ENCODE data around the gene MYRIP. TPM values are rescaled to one million over a fixed set of nuclear protein-coding genes. Genes with fewer than 3 reads are reported as not detected.

Gene MYRIP
- total RNA-seq, 3 donors from 2014 or later (not counting 1 experiment from before 2014, with no cell fraction given) = not detected

GRCh38 chr3:39936848-39937247 lies 127.4 kb downstream of the MYRIP start:
- ATAC-seq (no peak), DNase-seq (no peak)
- no peak overlapping the region for H3K4me3 Mint-ChIP-seq
- no peaks in the 10 kb centered on the region for H3K36me3 Mint-ChIP-seq
- H3K4me1 Mint-ChIP-seq = peaks cover 0 to 3% of the 10 kb centered on the region in 2 donors
- Histone ChIP-seq H3K27ac (ENCODE audit: low read length) (no peak overlapping the region), H3K9me3 (ENCODE audit: control insufficient read depth, insufficient read depth, low read length) (no peaks in the 10 kb centered on the region), H3K4me1 (ENCODE audit: control insufficient read depth, insufficient read depth, low read length) (no peaks in the 10 kb centered on the region), H3K36me3 (ENCODE audit: control insufficient read depth, insufficient read depth, low read length) (no peaks in the 10 kb centered on the region), H3K4me3 (ENCODE audit: low read length) (no peak overlapping the region), H3K27me3 (ENCODE audit: control insufficient read depth, insufficient read depth, low read length) (no peaks in the 10 kb centered on the region)
- TF ChIP-seq, protein P1, sequence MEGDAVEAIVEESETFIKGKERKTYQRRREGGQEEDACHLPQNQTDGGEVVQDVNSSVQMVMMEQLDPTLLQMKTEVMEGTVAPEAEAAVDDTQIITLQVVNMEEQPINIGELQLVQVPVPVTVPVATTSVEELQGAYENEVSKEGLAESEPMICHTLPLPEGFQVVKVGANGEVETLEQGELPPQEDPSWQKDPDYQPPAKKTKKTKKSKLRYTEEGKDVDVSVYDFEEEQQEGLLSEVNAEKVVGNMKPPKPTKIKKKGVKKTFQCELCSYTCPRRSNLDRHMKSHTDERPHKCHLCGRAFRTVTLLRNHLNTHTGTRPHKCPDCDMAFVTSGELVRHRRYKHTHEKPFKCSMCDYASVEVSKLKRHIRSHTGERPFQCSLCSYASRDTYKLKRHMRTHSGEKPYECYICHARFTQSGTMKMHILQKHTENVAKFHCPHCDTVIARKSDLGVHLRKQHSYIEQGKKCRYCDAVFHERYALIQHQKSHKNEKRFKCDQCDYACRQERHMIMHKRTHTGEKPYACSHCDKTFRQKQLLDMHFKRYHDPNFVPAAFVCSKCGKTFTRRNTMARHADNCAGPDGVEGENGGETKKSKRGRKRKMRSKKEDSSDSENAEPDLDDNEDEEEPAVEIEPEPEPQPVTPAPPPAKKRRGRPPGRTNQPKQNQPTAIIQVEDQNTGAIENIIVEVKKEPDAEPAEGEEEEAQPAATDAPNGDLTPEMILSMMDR (IDR thresholded peaks at IDR 0.05) = no peak
- H3K27ac Mint-ChIP-seq = no peak overlapping the region
- no peaks in the 10 kb centered on the region for H3K9me3 Mint-ChIP-seq
- intact Hi-C loops (cut with micrococcal nuclease) = no loop called here
- 85% methylated on average over 1 of the region's 1 CpG for WGBS (ENCODE audit: insufficient coverage)
- no peaks in the 10 kb centered on the region for H3K27me3 Mint-ChIP-seq (ENCODE audit: low read depth in 2 of 2)

DNA sequence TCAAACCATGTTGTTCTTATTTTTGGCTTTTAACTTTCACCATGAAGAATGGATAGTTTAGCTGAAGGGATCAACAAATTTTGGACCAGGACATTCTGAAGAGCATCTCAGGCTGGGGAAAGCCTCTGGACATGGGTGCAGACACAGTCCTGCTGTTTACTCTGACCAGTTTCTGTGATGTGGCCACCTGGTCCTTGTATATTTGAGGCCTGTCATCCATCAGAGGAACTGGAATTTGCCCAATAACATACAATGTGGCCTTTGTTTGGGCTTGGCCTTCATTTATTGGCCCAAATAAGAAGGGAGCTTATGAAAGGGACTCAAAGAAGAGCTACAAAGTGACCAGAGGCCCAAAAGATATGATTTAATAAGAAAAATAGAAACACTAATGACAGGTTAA lies 127.9 kb downstream of the MYRIP start:
- no peaks in the 10 kb centered on the region for H3K36me3 ChIP-seq (ENCODE audit: control insufficient read depth, insufficient read depth, low read length)
- H3K27me3 Mint-ChIP-seq (ENCODE audit: low read depth in 2 of 2) = no peaks in the 10 kb centered on the region
- intact Hi-C loops (cut with micrococcal nuclease) = no loop called here
- DNase-seq (no peak), ATAC-seq (no peak)
- H3K4me1 Mint-ChIP-seq = peaks cover 0 to 3% of the 10 kb centered on the region in 2 donors
- H3K27ac ChIP-seq (ENCODE audit: low read length) = no peak overlapping the region
- no peak overlapping the region for H3K27ac Mint-ChIP-seq
- H3K27me3 ChIP-seq (ENCODE audit: control insufficient read depth, insufficient read depth, low read length) = no peaks in the 10 kb centered on the region
- no peak overlapping the region for H3K4me3 Mint-ChIP-seq
- TF ChIP-seq, protein P1 (IDR thresholded peaks at IDR 0.05) = no peak
- H3K4me3 ChIP-seq (ENCODE audit: low read length) = no peak overlapping the region
- no peaks in the 10 kb centered on the region for H3K4me1 ChIP-seq (ENCODE audit: control insufficient read depth, insufficient read depth, low read length)
- H3K9me3 ChIP-seq (ENCODE audit: control insufficient read depth, insufficient read depth, low read length) = no peaks in the 10 kb centered on the region
- no peaks in the 10 kb centered on the region for H3K36me3 Mint-ChIP-seq
- H3K9me3 Mint-ChIP-seq = no peaks in the 10 kb centered on the region

- Histone ChIP-seq H3K27me3 (ENCODE audit: control insufficient read depth, insufficient read depth, low read length) (no peaks in the 10 kb centered on the region), H3K36me3 (ENCODE audit: control insufficient read depth, insufficient read depth, low read length) (no peaks in the 10 kb centered on the region), H3K9me3 (ENCODE audit: control insufficient read depth, insufficient read depth, low read length) (no peaks in the 10 kb centered on the region), H3K4me3 (ENCODE audit: low read length) (no peak overlapping the region), H3K4me1 (ENCODE audit: control insufficient read depth, insufficient read depth, low read length) (no peaks in the 10 kb centered on the region), H3K27ac (ENCODE audit: low read length) (no peak overlapping the region)
- no CpG with 5 or more reads among the region's 1 CpG for WGBS (ENCODE audit: insufficient coverage)
- no peak overlapping the region for H3K27ac Mint-ChIP-seq
- no peaks in the 10 kb centered on the region for H3K27me3 Mint-ChIP-seq (ENCODE audit: low read depth in 2 of 2)
- no peak overlapping the region for H3K4me3 Mint-ChIP-seq
- TF ChIP-seq, protein P1 (IDR thresholded peaks at IDR 0.05) = no peak
- DNase-seq (no peak), ATAC-seq (no peak)
- H3K36me3 Mint-ChIP-seq = no peaks in the 10 kb centered on the region
- peaks cover 0 to 3% of the 10 kb centered on the region in 2 donors for H3K4me1 Mint-ChIP-seq
- no peaks in the 10 kb centered on the region for H3K9me3 Mint-ChIP-seq
- intact Hi-C loops (cut with micrococcal nuclease) = no loop called here
Measured at GRCh38 chr3:39937874-39938273, 128.5 kb downstream of the MYRIP start.

DNA sequence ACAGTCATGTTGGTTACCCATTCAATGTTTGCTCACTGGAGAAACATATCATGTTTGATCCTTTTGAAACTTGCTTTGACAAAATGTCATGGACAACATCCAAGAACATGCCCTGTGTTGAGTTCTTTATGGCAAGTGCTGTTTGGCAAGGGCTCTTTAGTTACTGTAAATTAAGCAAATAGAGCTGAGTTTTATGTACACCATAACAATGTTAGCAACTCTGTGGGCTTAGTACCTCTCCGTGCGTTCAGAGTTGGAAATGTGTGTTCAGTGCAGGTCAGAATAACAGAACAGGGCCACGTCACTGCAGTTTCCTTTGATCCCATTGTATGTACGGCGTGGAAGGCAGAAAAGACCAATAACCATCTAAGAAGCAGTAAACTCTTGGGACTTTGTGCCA lies 132.5 kb downstream of the MYRIP start:
- no peaks in the 10 kb centered on the region for H3K36me3 ChIP-seq (ENCODE audit: control insufficient read depth, insufficient read depth, low read length)
- intact Hi-C loops (cut with micrococcal nuclease) = no loop called here
- H3K27ac ChIP-seq (ENCODE audit: low read length) = no peak overlapping the region
- H3K27me3 ChIP-seq (ENCODE audit: control insufficient read depth, insufficient read depth, low read length) = no peaks in the 10 kb centered on the region
- Mint-ChIP-seq H3K27ac (no peak overlapping the region), H3K4me3 (no peak overlapping the region), H3K27me3 (ENCODE audit: low read depth in 2 of 2) (peaks cover 0 to 7% of the 10 kb centered on the region in 2 donors), H3K4me1 (peaks cover 0 to 2% of the 10 kb centered on the region in 2 donors), H3K36me3 (no peaks in the 10 kb centered on the region), H3K9me3 (peaks cover 0 to 2% of the 10 kb centered on the region in 2 donors)
- no peaks in the 10 kb centered on the region for H3K9me3 ChIP-seq (ENCODE audit: control insufficient read depth, insufficient read depth, low read length)
- DNase-seq (no peak), ATAC-seq (no peak)
- TF ChIP-seq, protein P1 (IDR thresholded peaks at IDR 0.05) = no peak
- H3K4me1 ChIP-seq (ENCODE audit: control insufficient read depth, insufficient read depth, low read length) = no peaks in the 10 kb centered on the region
- whole genome bisulfite sequencing (ENCODE audit: insufficient coverage) = 81% methylated on average over 5 of the region's 5 CpGs
- H3K4me3 ChIP-seq (ENCODE audit: low read length) = no peak overlapping the region
